ENCODE data around the gene KRTAP3-2.

The KRTAP3-2 gene

GRCh38 chr17:40996829-40997228 is 2.9 kb downstream of the KRTAP3-2 start:
- no peak overlapping the region for H3K4me3 ChIP-seq (replicated peaks; ENCODE audit: insufficient read depth, low read length)
- no peak for DNase-seq (ENCODE audit: low read depth in 1 of 2, low spot score in 1 of 2)
- H3K27ac ChIP-seq (replicated peaks) = no peak overlapping the region
- TF ChIP-seq POLR2AphosphoS5 (IDR thresholded peaks at IDR 0.05; ENCODE audit: low read depth) (no peak), GABPA (IDR thresholded peaks at IDR 0.05; ENCODE audit: low read depth) (no peak), SPI1 (IDR thresholded peaks at IDR 0.05; ENCODE audit: borderline replicate concordance, low read depth) (no peak), CTCF (IDR thresholded peaks at IDR 0.05; ENCODE audit: insufficient read depth, low read length) (no peak), REST (IDR thresholded peaks at IDR 0.05; ENCODE audit: insufficient replicate concordance, low read depth) (no peak)
- H3K27me3 ChIP-seq (ENCODE audit: insufficient read depth, poor library complexity, severe bottlenecking) = peaks cover 4% of the 10 kb centered on the region

- TF ChIP-seq CTCF (IDR thresholded peaks at IDR 0.05; ENCODE audit: insufficient read depth, low read length) (no peak), REST (IDR thresholded peaks at IDR 0.05; ENCODE audit: insufficient replicate concordance, low read depth) (no peak), POLR2AphosphoS5 (IDR thresholded peaks at IDR 0.05; ENCODE audit: low read depth) (no peak), SPI1 (IDR thresholded peaks at IDR 0.05; ENCODE audit: borderline replicate concordance, low read depth) (no peak), GABPA (IDR thresholded peaks at IDR 0.05; ENCODE audit: low read depth) (no peak)
- no peak for DNase-seq (ENCODE audit: low read depth in 1 of 2, low spot score in 1 of 2)
- no peak overlapping the region for H3K4me3 ChIP-seq (replicated peaks; ENCODE audit: insufficient read depth, low read length)
- H3K27me3 ChIP-seq (ENCODE audit: insufficient read depth, poor library complexity, severe bottlenecking) = peaks cover 4% of the 10 kb centered on the region
- H3K27ac ChIP-seq (replicated peaks) = no peak overlapping the region
Observed at GRCh38 chr17:40995116-40995515, 4.6 kb downstream of the KRTAP3-2 start.

GRCh38 chr17:40993839-40994238 is 5.9 kb downstream of the KRTAP3-2 start, which contains the start of gene KRTAP3-3:
KRTAP3-3 (minus strand) TSS chr17:40994164; CDS start chr17:40994097, 67 bp downstream.
- TF ChIP-seq POLR2AphosphoS5 (IDR thresholded peaks at IDR 0.05; ENCODE audit: low read depth) (no peak), GABPA (IDR thresholded peaks at IDR 0.05; ENCODE audit: low read depth) (no peak)
- Histone ChIP-seq H3K4me3 (replicated peaks; ENCODE audit: insufficient read depth, low read length) (no peak within 1 kb of the TSS), H3K27me3 (ENCODE audit: insufficient read depth, poor library complexity, severe bottlenecking) (peaks cover 2% of the 10 kb centered on the region), H3K27ac (replicated peaks) (no peak within 1 kb of the TSS)
- DNase-seq (ENCODE audit: low read depth in 1 of 2, low spot score in 1 of 2) = no peak

- DNase-seq (ENCODE audit: low read depth in 1 of 2, low spot score in 1 of 2) = no peak
- peaks cover 2% of the 10 kb centered on the region for H3K27me3 ChIP-seq (ENCODE audit: insufficient read depth, poor library complexity, severe bottlenecking)
- H3K27ac ChIP-seq (replicated peaks) = no peak overlapping the region
- TF ChIP-seq CTCF (IDR thresholded peaks at IDR 0.05; ENCODE audit: insufficient read depth, low read length) = no peak
- TF ChIP-seq SPI1 (IDR thresholded peaks at IDR 0.05; ENCODE audit: borderline replicate concordance, low read depth) = no peak
- no peak for TF ChIP-seq GABPA (IDR thresholded peaks at IDR 0.05; ENCODE audit: low read depth)
- no peak for TF ChIP-seq REST (IDR thresholded peaks at IDR 0.05; ENCODE audit: insufficient replicate concordance, low read depth)
- TF ChIP-seq POLR2AphosphoS5 (IDR thresholded peaks at IDR 0.05; ENCODE audit: low read depth) = no peak
- H3K4me3 ChIP-seq (replicated peaks; ENCODE audit: insufficient read depth, low read length) = no peak overlapping the region
Observed at GRCh38 chr17:40993084-40993483, 6.6 kb downstream of the KRTAP3-2 start.

Measured in HL-60 (cell line).